ENCODE measurements around the gene SLC25A36. TPM values are rescaled to one million over a fixed set of nuclear protein-coding genes. Genes with fewer than 3 reads are reported as not detected.
"Not testable (repeated sequence)": the region's sequence is repeated elsewhere in the genome, so short reads cannot be mapped to it uniquely, and the experiment has no call there.

The SLC25A36 gene
- total RNA-seq, 2 donors from 2014 or later, result 82.6 to 101 TPM

GRCh38 chr3:140933552-140933951 lies 8.1 kb upstream of the SLC25A36 start:
- no peaks in the 10 kb centered on the region for H3K4me1 ChIP-seq (ENCODE audit: control insufficient read depth, insufficient read depth, low read length)
- 90 to 100% methylated on average over 3 to 8 of the region's 8 CpGs for whole genome bisulfite sequencing, 2 experiments (ENCODE audit: insufficient coverage in 1 of 2, insufficient read length in 1 of 2)
- peaks cover 10% of the 10 kb centered on the region for H3K27me3 Mint-ChIP-seq (ENCODE audit: insufficient read depth)
- DNase-seq, result no peak
- H3K9me3 ChIP-seq (ENCODE audit: control insufficient read depth, low read length), result no peaks in the 10 kb centered on the region
- H3K4me1 Mint-ChIP-seq, result no peaks in the 10 kb centered on the region
- H3K27me3 ChIP-seq (ENCODE audit: control insufficient read depth, insufficient read depth, low read length, poor library complexity, severe bottlenecking), result no peaks in the 10 kb centered on the region
- H3K9ac ChIP-seq (ENCODE audit: extremely low read depth, low read length, poor library complexity, severe bottlenecking), result no peak overlapping the region
- no peak overlapping the region for H3K27ac ChIP-seq (ENCODE audit: low read depth, low read length)
- H3K36me3 Mint-ChIP-seq (ENCODE audit: low read depth), result no peaks in the 10 kb centered on the region
- H3K4me3 ChIP-seq (ENCODE audit: low read length), result no peak overlapping the region
- H3K4me3 Mint-ChIP-seq, result no peak overlapping the region
- H3K27ac Mint-ChIP-seq, result no peak overlapping the region
- peaks cover 5% of the 10 kb centered on the region for H3K9me3 Mint-ChIP-seq
- TF ChIP-seq CTCF (conservative IDR thresholded peaks at IDR 0.05), result no peak
- H3K36me3 ChIP-seq (ENCODE audit: control insufficient read depth, insufficient read depth, low read length), result no peaks in the 10 kb centered on the region

GRCh38 chr3:140939305-140939704 lies 2.3 kb upstream of the SLC25A36 start:
- H3K4me1 ChIP-seq (ENCODE audit: control insufficient read depth, insufficient read depth, low read length); H3K9me3 ChIP-seq (ENCODE audit: control insufficient read depth, low read length); H3K4me3 Mint-ChIP-seq; H3K36me3 ChIP-seq (ENCODE audit: control insufficient read depth, insufficient read depth, low read length); DNase-seq; H3K27ac Mint-ChIP-seq; H3K36me3 Mint-ChIP-seq (ENCODE audit: low read depth); H3K27ac ChIP-seq (ENCODE audit: low read depth, low read length); H3K9ac ChIP-seq (ENCODE audit: extremely low read depth, low read length, poor library complexity, severe bottlenecking); H3K27me3 ChIP-seq (ENCODE audit: control insufficient read depth, insufficient read depth, low read length, poor library complexity, severe bottlenecking); H3K27me3 Mint-ChIP-seq (ENCODE audit: insufficient read depth); H3K9me3 Mint-ChIP-seq; H3K4me3 ChIP-seq (ENCODE audit: low read length): not testable (repeated sequence)
- H3K4me1 Mint-ChIP-seq, result peaks cover 12% of the 10 kb centered on the region
- WGBS, 2 experiments (ENCODE audit: insufficient coverage in 1 of 2, insufficient read length in 1 of 2), result 95 to 100% methylated on average over 1 to 4 of the region's 4 CpGs

- H3K4me3 Mint-ChIP-seq, result peak overlapping the region; percentile 94
Measured at GRCh38 chr3:140941090-140941433, 574 bp upstream of the SLC25A36 start.

More at GRCh38 chr3:140941090-140941433, 574 bp upstream of the SLC25A36 start:
- no peaks in the 10 kb centered on the region for H3K27me3 ChIP-seq (ENCODE audit: control insufficient read depth, insufficient read depth, low read length, poor library complexity, severe bottlenecking)
- DNase-seq, result no peak
- 48 to 65% methylated on average over 3 to 5 of the region's 5 CpGs for WGBS, 2 experiments (ENCODE audit: insufficient coverage in 1 of 2, insufficient read length in 1 of 2)
- peak overlapping the region; percentile 33 for H3K9ac ChIP-seq (ENCODE audit: extremely low read depth, low read length, poor library complexity, severe bottlenecking)
- Mint-ChIP-seq H3K27ac (peak overlapping the region; percentile 94), H3K9me3 (peaks cover 5% of the 10 kb centered on the region), H3K4me1 (peaks cover 20% of the 10 kb centered on the region), H3K36me3 (ENCODE audit: low read depth) (no peaks in the 10 kb centered on the region), H3K27me3 (ENCODE audit: insufficient read depth) (peaks cover 6% of the 10 kb centered on the region)
- H3K36me3 ChIP-seq (ENCODE audit: control insufficient read depth, insufficient read depth, low read length), result no peaks in the 10 kb centered on the region
- H3K4me3 ChIP-seq (ENCODE audit: low read length), result peak overlapping the region; percentile 82
- peaks cover 4% of the 10 kb centered on the region for H3K4me1 ChIP-seq (ENCODE audit: control insufficient read depth, insufficient read depth, low read length)
- H3K9me3 ChIP-seq (ENCODE audit: control insufficient read depth, low read length), result no peaks in the 10 kb centered on the region
- peak overlapping the region; percentile 97 for H3K27ac ChIP-seq (ENCODE audit: low read depth, low read length)
- no peak for TF ChIP-seq CTCF (conservative IDR thresholded peaks at IDR 0.05)
